ENCODE measurements around the gene CELF2. TPM values are rescaled to one million over a fixed set of nuclear protein-coding genes. Genes with fewer than 3 reads are reported as not detected.

CELF2 gene
- total RNA-seq, 1 donor from 2014 or later, result 54.3 TPM

DNA sequence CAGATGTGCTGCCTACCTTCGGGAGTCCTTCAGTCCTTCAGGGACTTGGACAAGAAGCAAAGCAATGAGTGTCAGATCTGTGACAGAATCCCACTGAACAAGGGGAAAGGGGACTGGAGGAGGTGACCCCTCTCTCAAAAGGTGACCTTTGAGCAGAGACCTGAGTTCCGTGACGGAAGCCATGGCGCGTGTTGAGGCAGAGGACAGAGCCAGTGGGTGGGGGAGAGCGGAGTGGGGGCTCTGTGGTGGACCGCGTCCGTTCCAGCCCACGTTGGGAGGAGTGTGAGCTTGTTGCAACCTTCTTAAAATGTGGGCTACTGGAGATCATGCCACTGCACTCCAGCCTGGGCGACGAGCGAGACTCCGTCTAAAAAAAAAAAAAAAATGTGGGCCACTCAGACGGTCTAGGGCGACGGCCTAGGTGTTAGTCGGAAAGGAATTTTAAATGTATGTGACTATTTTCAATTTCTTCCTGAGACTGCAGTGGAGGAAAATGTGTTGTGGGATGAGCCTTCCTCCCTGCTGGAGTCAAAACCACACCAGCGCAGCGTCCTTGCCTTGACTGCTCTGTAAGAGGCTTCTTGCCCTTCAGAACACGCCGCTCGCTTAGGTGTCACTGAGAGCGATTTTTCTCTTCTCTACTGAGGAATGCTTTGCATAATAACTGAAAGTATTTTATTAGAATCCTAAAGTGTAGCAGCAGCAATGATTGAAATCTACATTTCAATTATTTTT is 272.7 kb downstream of the CELF2 start:
- no peak overlapping the region for H3K4me3 ChIP-seq
- TF ChIP-seq, protein P1, sequence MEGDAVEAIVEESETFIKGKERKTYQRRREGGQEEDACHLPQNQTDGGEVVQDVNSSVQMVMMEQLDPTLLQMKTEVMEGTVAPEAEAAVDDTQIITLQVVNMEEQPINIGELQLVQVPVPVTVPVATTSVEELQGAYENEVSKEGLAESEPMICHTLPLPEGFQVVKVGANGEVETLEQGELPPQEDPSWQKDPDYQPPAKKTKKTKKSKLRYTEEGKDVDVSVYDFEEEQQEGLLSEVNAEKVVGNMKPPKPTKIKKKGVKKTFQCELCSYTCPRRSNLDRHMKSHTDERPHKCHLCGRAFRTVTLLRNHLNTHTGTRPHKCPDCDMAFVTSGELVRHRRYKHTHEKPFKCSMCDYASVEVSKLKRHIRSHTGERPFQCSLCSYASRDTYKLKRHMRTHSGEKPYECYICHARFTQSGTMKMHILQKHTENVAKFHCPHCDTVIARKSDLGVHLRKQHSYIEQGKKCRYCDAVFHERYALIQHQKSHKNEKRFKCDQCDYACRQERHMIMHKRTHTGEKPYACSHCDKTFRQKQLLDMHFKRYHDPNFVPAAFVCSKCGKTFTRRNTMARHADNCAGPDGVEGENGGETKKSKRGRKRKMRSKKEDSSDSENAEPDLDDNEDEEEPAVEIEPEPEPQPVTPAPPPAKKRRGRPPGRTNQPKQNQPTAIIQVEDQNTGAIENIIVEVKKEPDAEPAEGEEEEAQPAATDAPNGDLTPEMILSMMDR (IDR thresholded peaks at IDR 0.05), result no peak
- no peak for TF ChIP-seq POLR2AphosphoS5 (IDR thresholded peaks at IDR 0.05; ENCODE audit: insufficient read depth in 1 of 2, low read depth in 1 of 2)
- TF ChIP-seq POLR2A (IDR thresholded peaks at IDR 0.05), result no peak
- DNase-seq (ENCODE audit: extremely low spot score in 2 of 2), result peak; percentile 64 to 82
- H3K4me1 ChIP-seq, result no peaks in the 10 kb centered on the region
- intact Hi-C loops (cut with DNase I), result no loop called here
- H3K27me3 ChIP-seq, result no peaks in the 10 kb centered on the region
- no peaks in the 10 kb centered on the region for H3K9me3 ChIP-seq
- peaks cover 0 to 4% of the 10 kb centered on the region in 2 donors for H3K36me3 ChIP-seq
- H3K27ac ChIP-seq, result no peak overlapping the region

DNA sequence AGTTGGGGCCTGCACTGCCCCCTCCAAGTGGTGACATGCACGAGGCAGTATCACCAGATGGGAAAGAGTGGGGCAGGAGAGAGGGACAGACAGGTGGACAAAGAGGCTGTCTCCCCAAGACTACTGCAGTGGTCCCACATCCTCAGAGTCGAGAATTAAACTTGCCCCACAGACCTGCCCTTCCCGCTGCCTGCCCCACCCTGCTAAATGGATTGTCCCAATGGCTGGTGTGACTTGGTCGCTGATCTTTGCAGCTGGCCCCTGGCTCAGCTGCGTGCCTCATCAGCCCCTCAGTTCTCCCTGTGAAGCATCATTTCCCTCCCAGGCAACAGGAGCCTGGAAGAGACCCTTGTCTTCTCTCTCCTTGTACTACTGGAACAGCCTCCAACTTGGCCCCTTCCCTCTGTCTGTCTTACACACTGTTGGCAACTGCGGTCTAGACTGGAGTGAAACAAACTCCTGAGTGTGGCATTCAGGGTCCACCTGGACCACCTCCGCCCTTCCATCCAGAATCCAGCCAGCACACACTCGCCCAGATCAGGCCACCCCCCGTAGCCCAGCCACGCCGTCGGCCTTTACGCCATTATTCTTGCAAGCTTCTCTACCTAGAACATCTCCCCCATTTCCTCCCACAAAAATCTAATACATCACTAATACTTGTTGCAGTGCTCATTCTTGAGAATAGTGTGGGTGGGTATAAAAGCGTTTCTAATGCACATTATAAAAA is 275.1 kb downstream of the CELF2 start:
- DNase-seq (ENCODE audit: extremely low spot score in 2 of 2), result peak in 1 of 2 donors; percentile 88
- TF ChIP-seq, protein P1 (IDR thresholded peaks at IDR 0.05), result no peak
- no peak for TF ChIP-seq POLR2AphosphoS5 (IDR thresholded peaks at IDR 0.05; ENCODE audit: insufficient read depth in 1 of 2, low read depth in 1 of 2)
- no peak for TF ChIP-seq POLR2A (IDR thresholded peaks at IDR 0.05)
- Histone ChIP-seq H3K4me3 (no peak overlapping the region), H3K36me3 (peaks cover 0 to 4% of the 10 kb centered on the region in 2 donors), H3K27me3 (no peaks in the 10 kb centered on the region), H3K4me1 (no peaks in the 10 kb centered on the region), H3K27ac (no peak overlapping the region), H3K9me3 (no peaks in the 10 kb centered on the region)
- intact Hi-C loops (cut with DNase I), result no loop called here

DNA sequence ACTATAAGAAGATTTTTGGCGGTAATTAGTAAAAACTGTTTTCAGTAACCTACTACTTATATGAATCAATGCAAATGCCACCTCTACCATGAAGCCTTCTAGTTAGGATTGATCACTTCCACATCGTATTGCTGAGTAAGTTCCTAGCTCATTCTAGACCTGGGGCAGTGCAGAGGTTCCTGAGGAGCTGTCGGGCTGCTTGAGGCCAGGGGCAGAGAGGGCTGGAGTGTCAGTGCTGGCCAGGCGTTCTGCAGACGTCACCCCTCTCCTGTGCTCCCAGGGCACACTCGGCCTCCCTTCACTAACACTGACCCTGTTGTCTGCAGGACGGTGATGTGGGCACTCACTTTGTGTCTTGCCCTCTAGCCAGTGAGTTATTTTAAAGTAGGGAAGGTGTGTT is 275.7 kb downstream of the CELF2 start:
- Histone ChIP-seq H3K27ac (no peak overlapping the region), H3K36me3 (peaks cover 0 to 4% of the 10 kb centered on the region in 2 donors), H3K27me3 (no peaks in the 10 kb centered on the region), H3K4me1 (no peaks in the 10 kb centered on the region), H3K9me3 (no peaks in the 10 kb centered on the region), H3K4me3 (no peak overlapping the region)
- DNase-seq (ENCODE audit: extremely low spot score in 2 of 2), result peak; percentile 25 to 32
- intact Hi-C loops (cut with DNase I), result no loop called here
- TF ChIP-seq POLR2A (IDR thresholded peaks at IDR 0.05) (no peak), POLR2AphosphoS5 (IDR thresholded peaks at IDR 0.05; ENCODE audit: insufficient read depth in 1 of 2, low read depth in 1 of 2) (no peak)
- TF ChIP-seq, protein P1 (IDR thresholded peaks at IDR 0.05), result no peak

DNA sequence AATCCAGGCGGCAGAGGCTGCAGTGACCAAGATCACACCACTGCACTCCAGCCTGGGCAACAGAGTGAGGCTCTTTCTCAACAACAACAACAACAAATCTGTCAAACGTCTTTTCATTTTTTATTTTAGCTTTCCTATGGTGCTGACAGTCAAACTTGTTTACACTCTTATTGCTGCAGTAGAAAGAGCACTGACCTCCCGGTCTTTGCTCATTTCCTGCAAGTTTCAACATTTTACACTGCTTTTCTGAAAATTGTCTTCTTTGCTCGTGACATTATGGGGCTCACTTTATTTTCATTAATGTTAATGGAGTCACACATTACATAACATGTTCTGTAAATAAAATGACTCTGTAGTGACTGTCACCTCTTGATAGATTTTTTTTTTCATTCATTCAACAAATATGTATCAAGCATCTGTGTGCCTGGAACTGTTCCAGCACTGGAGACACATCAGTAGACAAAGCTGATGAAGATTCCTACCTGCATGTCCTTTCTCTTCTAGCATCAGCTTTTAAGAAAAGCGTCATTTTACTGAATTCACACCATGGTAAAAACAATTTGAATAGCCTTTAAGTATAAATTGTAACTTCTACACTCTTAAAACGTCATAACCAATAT is 277.3 kb downstream of the CELF2 start:
- H3K9me3 ChIP-seq, result no peaks in the 10 kb centered on the region
- no peaks in the 10 kb centered on the region for H3K27me3 ChIP-seq
- TF ChIP-seq POLR2AphosphoS5 (IDR thresholded peaks at IDR 0.05; ENCODE audit: insufficient read depth in 1 of 2, low read depth in 1 of 2), result no peak
- TF ChIP-seq, protein P1 (IDR thresholded peaks at IDR 0.05), result no peak
- no peak for TF ChIP-seq POLR2A (IDR thresholded peaks at IDR 0.05)
- DNase-seq (ENCODE audit: extremely low spot score in 2 of 2), result peak; percentile 14 to 20
- H3K36me3 ChIP-seq, result peaks cover 0 to 4% of the 10 kb centered on the region in 2 donors
- intact Hi-C loops (cut with DNase I), result no loop called here
- H3K4me1 ChIP-seq, result no peaks in the 10 kb centered on the region
- no peak overlapping the region for H3K4me3 ChIP-seq
- H3K27ac ChIP-seq, result no peak overlapping the region

All from vagina (tissue), 2 donors.